Head of caudate nucleus (tissue), 42 donors: Measurements from ENCODE around the gene ARL4D.
"Not testable (repeated sequence)": the region's sequence is repeated elsewhere in the genome, so short reads cannot be mapped to it uniquely, and the experiment has no call there.

Experiments used
- DNase-seq, 42 donors: peaks; one replicate each; pipeline versions ENCODE4 v3.0.0 to v3.0.0-alpha.2; 2020 to 2021; ENCODE audit warnings: mixed read lengths in 7 of 42
- intact Hi-C: fragments of 100-400 bp; cut with DNase I; formaldehyde crosslinking; loops from one replicate; pipeline ENCODE4 v1.15.0; 2022

The ARL4D gene, protein sequence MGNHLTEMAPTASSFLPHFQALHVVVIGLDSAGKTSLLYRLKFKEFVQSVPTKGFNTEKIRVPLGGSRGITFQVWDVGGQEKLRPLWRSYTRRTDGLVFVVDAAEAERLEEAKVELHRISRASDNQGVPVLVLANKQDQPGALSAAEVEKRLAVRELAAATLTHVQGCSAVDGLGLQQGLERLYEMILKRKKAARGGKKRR

DNA sequence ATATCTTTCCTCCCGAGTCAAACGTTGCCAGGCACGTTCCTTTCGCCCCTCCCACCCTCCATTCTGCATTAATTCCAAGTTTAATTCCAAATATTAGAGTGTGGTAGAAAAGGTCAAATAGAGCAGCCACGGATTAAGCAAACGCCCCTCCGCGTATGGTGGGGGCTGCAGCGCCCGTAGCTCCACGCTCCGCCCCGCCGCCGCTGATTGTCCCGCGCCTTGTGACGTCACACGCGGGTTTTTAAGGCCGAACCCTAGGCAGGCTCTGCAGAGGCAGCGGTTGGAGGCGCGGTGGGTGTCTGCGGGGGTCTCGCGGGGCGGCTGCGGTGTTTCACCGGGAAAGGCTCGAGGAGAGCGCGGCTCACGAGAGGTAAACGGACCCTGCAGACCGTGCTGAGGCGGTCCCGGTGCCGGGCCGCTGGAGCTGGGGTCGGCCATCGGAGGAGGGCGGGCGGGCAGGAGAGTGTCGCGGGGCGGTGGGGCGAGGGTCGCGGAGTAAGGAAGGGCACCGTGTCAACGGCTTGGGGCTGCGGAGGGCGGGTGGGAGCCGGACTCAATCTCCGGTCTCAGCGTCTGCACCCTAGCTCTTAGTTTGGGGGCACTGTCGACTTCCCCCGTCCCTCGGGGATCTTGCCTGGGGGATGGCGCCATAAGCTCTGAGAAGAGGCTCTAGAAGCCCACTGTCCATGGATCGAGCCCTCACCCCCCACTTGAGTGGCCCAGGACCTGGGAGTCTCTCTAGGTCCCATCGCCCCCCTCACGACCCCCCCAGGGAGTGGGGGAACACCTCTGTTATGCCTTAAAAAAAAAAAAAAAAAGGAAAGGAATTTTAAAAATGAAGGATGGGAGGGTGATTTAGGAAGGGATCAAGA is at the start of gene ARL4D:
Gene ARL4D (plus strand): TSS at position 270 of the 872 bp plus-strand sequence. CDS start 740 bp downstream, outside the sequence.
- peak; percentile 89 to 97 (median 95) for DNase-seq
- intact Hi-C loops, result no loop called here

DNA sequence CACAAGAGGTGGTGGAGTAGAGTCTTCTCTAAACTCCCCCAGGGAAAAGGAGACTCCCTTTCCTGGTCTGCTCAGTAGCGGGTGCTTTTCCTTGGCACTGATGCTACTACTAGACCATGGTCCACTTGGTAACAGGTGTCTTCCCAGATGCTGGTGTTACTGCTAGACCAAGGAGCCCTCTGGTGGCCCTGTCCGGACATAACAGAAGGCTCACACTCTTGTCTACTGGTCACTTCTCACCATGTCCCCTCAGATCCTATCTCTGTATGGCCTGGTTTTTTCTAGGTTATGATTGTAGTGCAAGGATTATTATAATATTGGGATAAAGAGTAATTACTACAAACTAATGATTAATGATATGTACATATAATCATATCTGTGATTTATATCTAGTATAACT is 49.7 kb upstream of the ARL4D start:
- no peak for DNase-seq
- intact Hi-C loops, result no loop called here

DNA sequence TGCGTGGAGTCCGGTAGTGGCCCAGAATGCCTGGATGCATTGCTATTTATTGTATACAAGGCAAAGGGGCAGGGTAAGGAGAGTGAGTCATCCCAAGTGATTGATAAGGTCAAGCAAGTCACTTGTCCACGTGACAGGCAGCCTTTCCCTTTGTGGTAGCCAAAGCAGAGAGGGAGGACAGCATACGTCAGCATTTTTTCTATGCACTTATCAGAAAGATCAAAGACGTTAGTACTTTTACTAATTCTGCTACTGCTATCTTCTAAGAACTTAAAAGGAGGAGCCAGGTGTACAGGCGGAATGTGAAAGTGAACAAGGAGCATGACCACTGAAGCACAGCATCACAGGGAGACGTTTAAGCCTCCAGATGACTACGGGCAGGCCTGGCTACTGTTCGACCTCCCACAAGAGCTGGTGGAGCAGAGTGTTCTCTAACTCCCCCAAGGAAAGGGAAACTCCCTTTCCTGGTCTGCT is 47.9 kb upstream of the ARL4D start:
- DNase-seq, result no peak
- intact Hi-C loops, result no loop called here

DNA sequence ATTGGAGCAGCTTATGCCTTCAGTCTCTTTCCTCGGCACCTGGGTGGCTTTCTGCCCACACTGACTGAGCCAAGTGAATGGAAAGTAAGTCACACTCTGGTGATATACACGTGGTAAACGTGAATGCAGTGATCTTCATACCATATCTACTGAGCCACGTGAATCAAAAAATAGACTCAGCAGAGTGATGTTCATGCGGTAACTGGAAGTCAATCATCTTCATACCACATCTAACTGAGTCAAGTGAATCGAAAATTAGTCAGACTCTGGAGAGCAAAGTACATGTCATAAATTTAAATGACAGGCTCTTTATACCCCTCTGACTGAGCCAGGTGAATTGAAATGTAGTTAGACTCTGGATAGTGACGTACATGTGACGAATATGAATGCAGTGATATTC is 47.1 kb upstream of the ARL4D start:
- peak in 4 of 42 donors; percentile 43 to 60 (median 49) for DNase-seq

DNA sequence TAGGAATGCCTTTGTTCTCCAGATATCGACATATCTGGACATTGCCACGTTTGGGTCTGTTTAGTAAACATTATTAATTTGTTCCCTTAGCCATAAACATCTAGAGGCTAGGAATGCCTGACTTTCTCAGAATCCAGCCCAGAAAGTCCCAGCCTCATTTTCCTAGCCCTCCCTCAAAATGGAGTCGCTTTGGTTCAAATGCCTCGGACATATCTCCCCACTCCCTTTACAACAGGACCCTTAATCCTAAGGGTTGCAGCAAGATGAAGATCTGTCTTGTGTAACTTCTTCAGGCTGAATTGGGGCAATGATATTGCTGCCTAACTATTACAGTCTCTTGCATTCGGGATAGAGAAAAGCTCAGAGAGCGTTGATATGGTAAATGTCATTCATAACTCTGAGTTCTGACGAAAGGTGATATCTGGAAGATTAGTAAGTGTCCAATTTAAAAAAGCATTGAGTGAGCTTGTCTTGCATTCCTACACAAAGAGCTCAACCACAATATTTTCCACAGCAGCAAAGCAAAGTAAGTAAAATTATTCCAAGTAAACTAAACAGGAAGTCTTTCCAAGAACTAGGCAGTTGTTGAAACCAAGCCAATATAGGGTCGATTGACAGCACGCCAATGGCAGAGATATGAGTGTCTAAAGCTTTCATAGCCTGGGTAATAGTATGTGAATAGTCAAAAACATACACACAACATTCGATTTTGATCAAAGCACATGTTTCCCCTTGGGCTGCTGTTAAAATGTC is 46.0 kb upstream of the ARL4D start:
- intact Hi-C loops, result no loop called here
- DNase-seq, result no peak

More for the DNA sequence above, 47.1 kb upstream of the ARL4D start:
- intact Hi-C loops, result no loop called here

DNA sequence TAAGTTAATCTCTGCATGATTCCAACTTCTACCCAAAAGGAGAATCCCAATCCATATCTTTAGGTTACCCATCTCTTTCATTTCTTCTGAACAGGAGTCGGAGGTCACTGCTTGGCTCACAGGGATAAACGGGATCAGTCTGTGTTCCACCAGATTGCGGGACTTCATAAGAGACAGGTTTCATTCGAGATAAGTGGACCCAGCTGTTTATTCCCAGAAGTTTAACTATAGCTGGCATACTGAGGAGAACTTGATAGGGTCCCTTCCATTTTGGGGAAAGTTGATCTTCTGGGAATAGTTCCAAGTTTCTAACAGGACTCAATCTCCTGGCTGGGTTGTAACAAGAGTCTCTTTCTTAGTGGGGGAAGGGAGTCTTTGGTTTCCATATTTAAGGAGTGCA is 45.4 kb upstream of the ARL4D start:
- intact Hi-C loops, result no loop called here
- DNase-seq, result no peak

DNA sequence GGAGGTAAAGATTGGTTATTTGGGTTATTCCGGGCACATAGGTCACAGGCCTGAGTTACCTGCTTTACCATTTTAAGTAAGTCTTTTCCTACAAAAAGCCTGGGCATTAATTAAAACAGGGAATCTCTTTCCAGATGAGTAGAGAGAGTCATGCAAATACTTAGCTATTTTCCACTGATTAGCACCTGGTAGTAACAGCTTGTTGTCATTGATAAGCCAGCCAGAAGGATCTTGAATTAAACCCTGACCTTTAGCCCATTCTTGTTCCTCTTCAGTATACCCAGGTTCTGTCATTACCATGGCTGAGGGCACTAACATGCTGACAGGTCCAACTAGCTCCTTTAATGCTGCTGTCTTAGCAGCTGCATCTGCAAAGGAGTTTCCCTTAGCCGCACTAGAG is 44.4 kb upstream of the ARL4D start:
- intact Hi-C loops, result no loop called here
- DNase-seq, result no peak

DNA sequence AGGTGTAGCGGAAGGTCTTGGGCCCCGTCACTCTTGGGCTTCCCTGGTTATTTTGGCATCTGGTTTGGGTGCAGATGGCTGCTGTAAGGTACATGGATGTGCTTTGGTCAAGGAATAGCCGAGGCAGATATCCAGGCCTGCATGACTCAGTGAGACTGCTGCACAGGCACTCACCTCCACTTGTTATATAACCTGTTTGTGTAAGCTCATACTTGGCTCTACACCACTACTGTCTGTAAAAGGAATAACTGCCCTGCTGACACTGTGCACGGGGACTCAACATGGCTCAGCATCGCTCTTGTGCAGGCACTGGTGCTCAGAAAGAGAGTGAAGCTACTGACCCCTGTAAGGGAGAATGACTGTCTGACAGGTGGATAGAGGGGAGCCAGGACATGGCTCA is 42.3 kb upstream of the ARL4D start:
- no peak for DNase-seq
- intact Hi-C loops, result no loop called here

DNA sequence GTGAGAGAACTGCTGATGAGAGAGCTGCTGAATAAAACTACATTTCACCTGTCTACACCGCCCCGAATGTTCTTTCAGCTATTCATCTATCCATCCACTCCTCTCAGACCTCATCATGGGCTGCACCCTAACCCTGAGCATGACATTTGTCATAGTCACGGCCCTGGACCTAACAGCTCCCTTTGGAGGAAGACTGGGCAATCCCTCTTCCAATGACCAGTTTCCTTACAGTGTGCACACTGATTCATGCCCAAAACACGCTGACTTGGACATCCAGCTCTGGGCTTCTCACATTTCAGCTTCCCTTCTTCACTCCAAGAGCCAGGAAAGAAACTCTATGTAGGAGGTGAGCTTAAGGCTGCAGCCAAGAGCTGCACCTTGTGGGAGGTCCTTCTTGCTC is 41.8 kb upstream of the ARL4D start:
- intact Hi-C loops, result no loop called here
- no peak for DNase-seq

DNA sequence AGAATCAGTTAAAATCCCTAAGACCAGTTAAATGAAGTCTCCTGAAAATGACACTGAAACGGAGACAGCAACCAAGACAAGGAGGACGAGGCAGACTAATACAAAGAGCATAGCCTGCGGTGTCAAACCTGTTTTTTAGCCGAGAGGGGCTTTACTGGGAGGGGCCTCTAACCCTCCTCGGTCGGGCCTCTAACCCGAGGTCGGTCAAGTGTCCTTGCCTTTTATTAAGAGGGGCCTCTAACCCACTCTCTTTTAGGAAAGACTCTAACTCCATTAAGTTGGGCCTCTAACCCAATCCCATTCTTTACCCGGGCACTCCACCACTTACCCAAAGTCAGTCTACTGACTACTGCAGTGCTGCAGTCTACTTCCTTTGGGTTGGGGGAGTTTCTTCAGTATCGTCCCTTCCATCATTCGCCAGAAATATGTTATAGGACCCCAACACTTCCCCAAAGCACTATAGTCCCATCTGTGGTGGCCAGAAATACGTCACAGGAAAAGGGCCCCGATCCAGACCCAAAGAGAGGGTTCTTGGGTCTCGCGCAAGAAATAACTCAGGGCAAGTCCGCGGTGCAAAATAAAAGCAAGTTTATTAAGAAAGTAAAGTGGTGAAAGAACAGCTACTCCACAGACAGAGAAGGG is 39.2 kb upstream of the ARL4D start:
- intact Hi-C loops, result no loop called here
- DNase-seq, result no peak

DNA sequence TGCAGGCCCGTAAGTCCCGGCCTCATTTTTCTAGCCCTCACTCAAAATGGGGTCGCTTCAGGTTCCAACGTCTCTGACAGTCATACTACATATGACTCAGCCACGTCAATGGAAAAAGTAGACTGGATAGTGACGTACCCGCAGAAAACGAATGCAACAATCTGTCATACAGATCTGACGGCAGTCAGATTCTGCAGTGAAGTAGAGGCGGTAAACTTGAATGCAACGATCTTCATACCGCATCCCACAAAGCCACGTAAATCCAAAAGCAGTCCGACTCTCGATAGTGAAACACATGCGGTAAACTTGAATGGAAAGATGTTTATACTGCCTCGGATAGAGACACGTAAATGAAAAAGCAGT is 38.4 kb upstream of the ARL4D start:
- intact Hi-C loops, result no loop called here
- peak in 5 of 42 donors; percentile 13 to 61 (median 26) for DNase-seq

DNA sequence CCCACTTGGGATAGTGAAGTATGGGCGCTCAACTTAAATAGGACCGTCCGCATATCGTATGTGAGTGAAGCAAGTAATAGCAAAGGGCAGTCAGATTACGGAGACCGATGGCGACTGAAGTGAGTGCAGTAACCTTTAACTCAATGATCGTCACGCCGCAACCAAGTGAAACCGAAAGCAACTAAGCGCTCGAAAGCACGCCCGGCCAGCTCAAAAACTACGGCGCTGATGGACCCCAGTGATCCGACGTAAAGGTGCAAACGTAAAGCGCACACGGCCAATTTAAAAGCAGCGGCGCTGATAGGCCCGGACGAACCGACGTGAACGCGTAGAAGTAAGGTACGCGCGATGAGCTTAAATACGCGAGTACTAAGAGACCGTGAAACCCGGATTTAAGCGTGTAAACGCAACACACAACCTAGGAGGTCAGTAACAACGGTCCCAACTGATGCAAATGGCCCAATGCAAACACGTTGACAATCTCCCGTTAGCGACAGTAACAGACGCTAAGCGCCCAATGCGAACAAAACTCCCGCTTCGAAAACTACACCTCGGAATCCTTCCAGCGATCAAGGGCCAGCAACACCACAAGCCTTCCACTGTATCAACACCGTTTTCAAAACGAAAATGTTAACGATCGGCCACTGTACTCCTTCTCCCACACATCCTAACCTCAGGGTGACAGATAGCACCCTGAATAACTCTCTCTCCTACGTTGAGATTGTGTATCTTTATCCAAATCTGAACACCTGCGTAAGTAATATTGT is 37.9 kb upstream of the ARL4D start:
- intact Hi-C loops, result no loop called here
- peak; percentile 57 to 96 (median 89) for DNase-seq

DNA sequence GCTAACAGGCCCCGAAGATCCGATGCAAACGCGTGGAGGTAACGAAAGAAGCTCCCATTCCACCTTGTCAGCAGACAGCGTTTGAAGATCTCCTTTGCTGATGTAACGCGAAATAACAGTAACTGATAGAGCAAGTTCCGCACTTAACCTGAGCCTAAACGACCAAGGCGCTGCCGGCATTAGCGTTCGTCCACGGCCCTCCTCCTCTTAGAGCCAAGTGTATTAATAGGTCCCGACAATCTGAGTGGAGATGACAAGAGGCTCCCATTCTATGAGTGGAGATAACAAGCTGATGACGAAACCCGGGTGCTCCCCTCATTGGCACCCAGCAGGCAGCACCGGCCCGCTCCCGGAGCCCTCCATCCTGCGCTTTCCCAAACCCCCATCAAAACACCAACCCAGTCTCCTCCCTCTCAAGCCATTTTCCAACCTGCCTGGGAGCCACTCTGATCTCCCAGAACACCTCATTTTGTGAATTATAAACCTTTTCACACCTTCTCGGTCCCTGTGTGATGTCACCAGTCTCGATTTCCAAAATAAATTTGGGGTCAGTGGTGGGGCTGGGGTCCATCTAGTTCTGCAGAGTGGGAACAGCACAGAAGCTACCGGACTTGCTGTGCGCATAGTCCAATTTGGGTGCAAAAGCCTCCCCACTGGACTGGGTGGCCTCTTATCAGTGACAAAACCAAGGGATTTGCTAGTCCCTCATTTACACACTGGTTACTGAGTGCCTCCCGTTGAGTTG is 35.4 kb upstream of the ARL4D start:
- intact Hi-C loops, result no loop called here
- no peak for DNase-seq

DNA sequence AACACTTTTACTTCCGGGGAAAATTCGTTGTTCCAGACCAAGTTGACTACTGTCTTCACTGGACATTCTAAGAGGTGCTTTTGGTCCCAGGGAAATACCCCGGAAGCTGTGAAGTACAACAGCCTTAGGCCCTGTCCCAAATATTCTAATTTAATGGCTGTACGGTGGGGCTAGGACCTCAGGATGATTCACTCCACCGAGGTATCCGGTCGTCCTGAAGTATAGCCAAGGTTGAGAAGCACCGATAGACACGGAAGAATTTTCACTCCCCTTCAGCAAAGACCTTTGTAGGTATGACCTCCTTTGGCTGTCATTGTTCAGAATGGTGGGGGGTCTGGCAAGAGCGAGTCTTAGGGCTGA is 34.9 kb upstream of the ARL4D start:
- intact Hi-C loops, result no loop called here
- no peak for DNase-seq

DNA sequence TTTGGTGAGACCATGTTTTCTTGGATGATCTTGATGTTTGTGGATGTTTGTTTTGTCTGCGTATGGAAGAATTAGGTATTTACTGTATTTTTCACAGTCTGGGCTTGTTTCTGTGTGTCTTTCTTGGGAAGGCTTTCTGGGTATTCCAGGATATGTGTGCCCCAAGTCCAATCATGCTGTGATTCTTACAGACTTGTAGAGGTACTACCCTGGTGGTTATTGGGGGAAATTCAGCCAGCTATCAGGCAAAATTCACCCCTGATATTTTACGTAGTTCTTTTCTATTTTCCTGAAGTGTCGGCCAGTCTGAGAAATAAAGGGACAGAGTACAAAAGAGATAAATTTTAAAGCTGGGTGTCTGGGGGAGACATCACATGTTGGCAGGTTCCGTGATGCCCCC is 33.4 kb upstream of the ARL4D start:
- DNase-seq, result no peak
- intact Hi-C loops, result no loop called here

DNA sequence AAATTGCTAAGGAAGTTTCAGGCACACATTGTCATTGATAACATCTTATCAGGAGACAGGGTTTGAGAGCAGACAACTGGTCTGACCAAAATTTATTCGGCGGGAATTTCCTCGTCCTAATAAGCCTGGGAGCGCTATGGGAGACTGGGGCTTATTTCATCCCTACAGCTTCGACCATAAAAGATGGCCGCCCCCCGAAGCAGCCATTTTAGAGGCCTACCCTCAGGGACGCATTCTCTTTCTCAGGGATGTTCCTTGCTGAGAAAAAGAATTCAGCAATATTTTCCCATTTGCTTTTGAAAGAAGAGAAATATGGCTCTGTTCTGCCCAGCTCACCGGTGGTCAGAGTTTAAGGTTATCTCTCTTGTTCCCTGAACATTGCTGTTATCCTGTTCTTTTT is 32.9 kb upstream of the ARL4D start:
- intact Hi-C loops, DNase-seq: not testable (repeated sequence)

DNA sequence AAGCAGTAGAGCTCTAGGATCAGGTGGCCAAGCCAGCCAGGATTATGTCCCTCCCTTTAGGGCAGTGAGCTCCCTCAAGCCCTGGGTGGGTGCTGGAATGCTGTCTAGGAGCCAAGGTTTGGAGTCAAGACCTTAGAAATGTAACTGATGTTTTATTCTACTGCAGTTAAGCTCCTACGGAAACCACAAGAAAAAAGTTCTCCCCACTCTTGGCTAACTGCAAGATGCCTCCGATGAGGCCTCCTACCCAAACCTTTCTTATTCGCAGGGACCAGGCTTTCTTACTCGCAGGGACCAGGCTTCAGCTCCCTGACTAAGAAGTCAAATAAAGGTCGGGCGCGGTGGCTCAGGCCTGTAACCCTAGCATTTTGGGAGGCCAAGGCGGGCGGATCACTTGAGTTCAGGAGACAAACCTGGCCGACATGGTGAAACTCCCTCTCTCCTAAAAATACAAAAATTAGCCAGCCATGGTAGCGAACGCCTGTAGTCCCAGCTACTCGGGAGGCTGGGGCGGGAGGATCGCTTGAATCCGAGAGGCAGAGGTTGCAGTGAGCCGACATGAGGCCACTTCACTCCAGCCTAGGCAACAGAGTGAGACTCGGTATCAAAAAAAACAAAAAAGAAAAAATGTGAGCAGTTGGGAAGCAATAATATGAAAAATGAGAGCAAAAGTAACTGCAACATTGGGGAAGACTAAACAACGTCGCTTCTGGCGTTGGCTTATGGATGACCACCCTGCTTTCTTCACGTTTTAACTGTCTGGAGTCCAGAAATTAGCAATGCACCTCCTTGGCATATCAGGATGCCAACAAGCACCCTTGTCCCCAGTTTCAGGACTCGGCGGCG is 31.7 kb upstream of the ARL4D start:
- peak in 1 of 42 donors; percentile 24 for DNase-seq
- intact Hi-C loops, result no loop called here
